HCT116 (cell line): ENCODE data around the gene ST6GALNAC4. TPM values are rescaled to one million over a fixed set of nuclear protein-coding genes. Genes with fewer than 3 reads are reported as not detected.
"Not testable (repeated sequence)": the region's sequence is repeated elsewhere in the genome, so short reads cannot be mapped to it uniquely, and the experiment has no call there.

Source experiments
- ATAC-seq: fragments of 200-7000 bp; cut with Tn5 transposase; 2 replicates; pipeline ENCODE4 v1.9.1; 2020; ENCODE audit warnings: mild to moderate bottlenecking, moderate library complexity
- BruUV-seq: library from RNA; stranded (reverse); fragments of 400-500 nt; replicated peaks from 2 replicates; lab custom pipeline; 2021; lab: Mats Ljungman, UMichigan
- CTCF ChIA-PET: fragments of 300-600 bp; sonication (Branson Sonifier 250); formaldehyde crosslinking; loops from one replicate; lab custom pipeline; 2021; ENCODE audit warnings: antibody characterized with exemption; lab: Charles Lee
- POLR2A ChIA-PET: fragments of 300-600, 350-600 bp; sonication (Branson Sonifier 250); formaldehyde crosslinking; loops from one replicate; lab custom pipeline; 2021; ENCODE audit warnings: antibody characterized with exemption; lab: Charles Lee
- RAD21 ChIA-PET, 2 experiments: fragments of 300-600 bp; sonication (Branson Sonifier 250); formaldehyde crosslinking; loops; one replicate each; lab custom pipeline; 2023; ENCODE audit warnings: low total read pairs in 2 of 2; ENCODE audit not compliant: uncharacterized antibody in 2 of 2, unreplicated experiment in 2 of 2, low non-redundant PET in 1 of 2; lab: Charles Lee
- DNase-seq: peaks from one replicate; pipeline ENCODE4 v3.0.0-alpha.2; 2010; ENCODE audit warnings: low read depth, low spot score
- H2AFZ ChIP-seq: fragments of 200-600 bp; shearing (Covaris generic), sonication (generic); 2 replicates; pipeline ENCODE4 v1.6.1; 2017; ENCODE audit warnings: low read depth, mixed run types, mixed read lengths, antibody characterized with exemption, low read length; ENCODE audit not compliant: poor library complexity, severe bottlenecking
- H3K27ac ChIP-seq: 2 replicates; pipeline ENCODE4 v1.5.1; 2012; ENCODE audit warnings: low read depth, low read length
- H3K27me3 ChIP-seq: fragments of 200-600 bp; sonication (generic); 2 replicates; pipeline ENCODE4 v1.6.1; 2016; ENCODE audit warnings: mixed run types, low read length, mixed read lengths; ENCODE audit not compliant: insufficient read depth
- H3K36me3 ChIP-seq, 2 experiments: fragments of 200-500 bp in 1 of 2; fragments of 200-600 bp in 1 of 2; sonication (Bioruptor generic) in 1 of 2; sonication (generic) in 1 of 2; 2 replicates each; pipeline versions ENCODE4 v1.5.1 to v1.6.1; 2014 to 2016; ENCODE audit warnings: low read length in 2 of 2, inconsistent platforms in 1 of 2, mixed read lengths in 1 of 2, mixed run types in 1 of 2; ENCODE audit not compliant: insufficient read depth in 2 of 2, control insufficient read depth in 1 of 2
- H3K4me1 ChIP-seq, 2 experiments: fragments of 200-600 bp in 1 of 2; sonication (generic) in 1 of 2; 2 replicates each; pipeline versions ENCODE4 v1.5.1 to v1.6.1; 2012 to 2017; ENCODE audit warnings: low read length in 2 of 2, inconsistent platforms in 1 of 2, mild to moderate bottlenecking in 1 of 2, mixed read lengths in 1 of 2, mixed run types in 1 of 2, moderate library complexity in 1 of 2; ENCODE audit not compliant: insufficient read depth in 2 of 2, control insufficient read depth in 1 of 2
- H3K4me2 ChIP-seq: fragments of 200-600 bp; sonication (generic); 2 replicates; pipeline ENCODE4 v1.6.1; 2017; ENCODE audit warnings: mixed run types, low read length, mixed read lengths
- H3K4me3 ChIP-seq, 2 experiments: fragments of 200-600 bp in 1 of 2; sonication (generic) in 1 of 2; replicated peaks in 1 of 2; 2 replicates each; pipeline ENCODE4 v1.5.1; 2011 to 2016; ENCODE audit warnings: low read length in 2 of 2, control low read depth in 1 of 2, low read depth in 1 of 2, mild to moderate bottlenecking in 1 of 2, mixed read lengths in 1 of 2, mixed run types in 1 of 2
- H3K79me2 ChIP-seq: fragments of 200-600 bp; sonication (generic); 2 replicates; pipeline ENCODE4 v1.6.1; 2017; ENCODE audit warnings: mild to moderate bottlenecking, mixed run types, low read length, moderate library complexity, mixed read lengths; ENCODE audit not compliant: insufficient read depth
- H3K9ac ChIP-seq: fragments of 200-600 bp; sonication (generic); 2 replicates; pipeline ENCODE4 v1.6.1; 2016; ENCODE audit warnings: low read length, mixed read lengths
- H3K9me2 ChIP-seq: fragments of 200-600 bp; sonication (generic), shearing (Covaris generic); 2 replicates; pipeline ENCODE4 v1.6.1; 2017; ENCODE audit warnings: mixed run types, mild to moderate bottlenecking, moderate library complexity; ENCODE audit not compliant: insufficient read depth
- H3K9me3 ChIP-seq, 2 experiments: fragments of 200-500 bp in 1 of 2; fragments of 200-600 bp in 1 of 2; sonication (Bioruptor generic) in 1 of 2; sonication (generic) in 1 of 2; 2 replicates each; pipeline ENCODE4 v1.6.1; 2014 to 2017; ENCODE audit warnings: low read length in 2 of 2, mixed read lengths in 2 of 2, inconsistent platforms in 1 of 2, low read depth in 1 of 2, mild to moderate bottlenecking in 1 of 2, mixed run types in 1 of 2, moderate library complexity in 1 of 2; ENCODE audit not compliant: control insufficient read depth in 1 of 2, insufficient read depth in 1 of 2
- H4K20me1 ChIP-seq: fragments of 200-600 bp; sonication (generic), shearing (Covaris generic); 2 replicates; pipeline ENCODE4 v1.6.1; 2017; ENCODE audit warnings: mixed run types, mild to moderate bottlenecking, moderate library complexity; ENCODE audit not compliant: insufficient read depth
- CBX3 ChIP-seq: IDR thresholded peaks from 2 replicates; pipeline ENCODE4 v1.6.1; 2012; ENCODE audit warnings: low read depth
- FOSL1 ChIP-seq: IDR thresholded peaks from 2 replicates; pipeline ENCODE4 v1.6.1; 2012; ENCODE audit warnings: low read depth
- YY1 ChIP-seq: IDR thresholded peaks from 2 replicates; pipeline ENCODE4 v1.6.1; 2011; ENCODE audit warnings: low read length, low read depth, moderate library complexity, mild to moderate bottlenecking; ENCODE audit not compliant: insufficient replicate concordance; ENCODE audit errors: extremely low read depth
- intact Hi-C: fragments of 100-400 bp; cut with micrococcal nuclease; formaldehyde crosslinking; loops from 2 replicates; pipeline ENCODE4 v1.10.0; 2022
- total RNA-seq: library from RNA; stranded (reverse); gene quantifications from one replicate; pipeline ENCODE4 v1.2.1, GENCODE V29; 2021; ENCODE audit not compliant: unreplicated experiment
- TF ChIP-seq, protein P1 (sequence below), 3 experiments: fragments of 200-600 bp in 1 of 3; sonication (generic) in 1 of 3; IDR thresholded peaks in 2 of 3; conservative IDR thresholded peaks in 1 of 3; 2 replicates each; pipeline ENCODE4 v1.5.1; 2012 to 2017; ENCODE audit warnings: low read depth in 2 of 3, low read length in 2 of 3, antibody characterized with exemption in 1 of 3, borderline replicate concordance in 1 of 3, control low read depth in 1 of 3, mild to moderate bottlenecking in 1 of 3, mixed read lengths in 1 of 3, mixed run types in 1 of 3, moderate library complexity in 1 of 3; ENCODE audit not compliant: insufficient read depth in 1 of 3
- TF ChIP-seq, protein P2 (sequence below): IDR thresholded peaks from 2 replicates; pipeline ENCODE4 v1.6.1; 2011; ENCODE audit warnings: mild to moderate bottlenecking, low read length, moderate library complexity; ENCODE audit not compliant: insufficient replicate concordance; ENCODE audit errors: extremely low read depth

The ST6GALNAC4 gene
- total RNA-seq, 1 experiment from 2014 or later, result 49.4 TPM

DNA sequence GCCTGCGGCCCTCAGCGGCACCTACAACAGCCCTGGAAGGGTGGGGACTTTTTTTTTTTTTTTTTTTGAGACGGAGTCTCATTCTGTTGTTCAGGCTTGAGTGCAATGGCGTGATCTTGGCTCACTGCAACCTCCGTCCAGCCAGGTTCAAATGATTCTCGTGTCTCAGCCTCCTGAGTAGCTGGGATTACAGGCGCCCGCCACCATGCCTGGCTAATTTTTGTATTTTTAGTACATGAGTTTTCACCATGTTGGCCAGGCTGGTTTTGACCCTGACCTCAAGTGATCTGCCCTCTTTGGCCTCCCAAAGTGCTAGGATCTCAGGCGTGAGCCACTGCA, 46.7 kb downstream of the ST6GALNAC4 start:
- not testable (repeated sequence) for H3K9ac ChIP-seq, H3K36me3 ChIP-seq, H2AFZ ChIP-seq, H4K20me1 ChIP-seq, H3K9me3 ChIP-seq, DNase-seq, H3K4me2 ChIP-seq, H3K79me2 ChIP-seq, H3K27me3 ChIP-seq, BruUV-seq, ATAC-seq, H3K9me2 ChIP-seq, H3K4me3 ChIP-seq, H3K27ac ChIP-seq
- RAD21 ChIA-PET, result interaction anchor here (0.7 to 1.3 kb wide), 9 partner anchors 15 to 366 kb away, joined by 3 to 7 read pairs (median 5); partner anchors contain the start of genes TOR2A (in 2 of the 2) and ST6GALNAC4 (in 1 of the 2)
- intact Hi-C loops, result loop anchor here (1.0 kb wide), 1 partner anchor 135 kb away; the partner anchor contains the start of gene TOR2A
- CTCF ChIA-PET, result interaction anchor here (0.6 to 2.5 kb wide), 30 partner anchors 9 to 331 kb away, joined by 3 to 29 read pairs (median 4); partner anchors contain the start of genes CDK9, PTRH1, ST6GALNAC4 and TOR2A
- POLR2A ChIA-PET, result interaction anchor here (0.9 to 1.2 kb wide), 3 partner anchors 51 to 149 kb away, joined by 3 to 4 read pairs (median 3); no protein-coding TSS in a partner anchor
- peaks cover 7 to 21% of the 10 kb centered on the region in 2 experiments; a peak in 3 of 4 replicates for H3K4me1 ChIP-seq

DNA sequence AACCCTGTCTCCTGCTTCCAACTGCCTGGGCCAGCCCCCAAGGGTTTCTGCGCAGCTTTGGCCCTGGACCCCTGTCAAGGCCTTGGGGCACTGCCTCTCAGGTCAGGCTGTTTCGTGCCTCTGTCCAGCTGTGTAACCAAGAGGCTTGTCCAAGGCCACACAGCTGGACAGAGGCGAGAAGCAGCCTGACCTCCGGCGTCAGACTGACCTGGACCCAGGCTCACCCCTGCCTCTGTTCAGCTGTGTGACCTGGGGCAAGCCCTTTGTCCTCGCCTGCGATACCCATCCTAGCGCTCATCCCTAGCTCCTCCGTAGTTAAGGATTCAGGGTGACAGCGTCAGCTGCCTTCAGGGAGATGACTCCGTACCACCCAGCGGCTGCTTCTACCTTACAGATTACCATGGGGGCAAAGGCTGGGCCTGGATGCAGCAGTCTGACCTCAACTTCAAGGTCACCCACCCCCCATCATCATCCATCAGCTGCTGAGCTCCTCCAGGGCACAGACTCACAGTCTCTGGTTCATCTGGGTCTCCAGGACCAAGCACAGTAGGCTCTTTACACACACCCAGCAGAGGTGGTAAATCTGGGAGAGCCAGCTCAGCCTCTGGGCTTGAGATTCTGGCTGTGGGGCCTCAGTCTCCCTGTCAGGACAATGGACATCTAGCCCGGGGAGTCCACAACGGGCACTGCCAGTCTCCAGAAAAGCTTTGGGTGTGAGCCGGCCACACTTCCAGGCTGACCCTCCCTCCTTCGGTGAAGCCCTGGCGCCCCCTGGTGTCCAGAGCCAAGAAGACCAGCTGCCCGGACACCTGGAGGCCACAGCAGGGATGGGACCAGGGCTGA, 47.3 kb downstream of the ST6GALNAC4 start:
- intact Hi-C loops, result loop anchor here (1.0 kb wide), 1 partner anchor 134 kb away; the partner anchor contains the start of gene TOR2A
- peaks cover 5 to 15% of the 10 kb centered on the region in 2 experiments; a peak in 3 of 4 replicates for H3K4me1 ChIP-seq
- DNase-seq (peak; percentile 65), ATAC-seq (peak; percentile 99)
- H3K79me2 ChIP-seq, result no peaks in the 10 kb centered on the region
- H3K27ac ChIP-seq, result no peak overlapping the region
- no peaks in the 10 kb centered on the region for H4K20me1 ChIP-seq
- TF ChIP-seq, protein P1, sequence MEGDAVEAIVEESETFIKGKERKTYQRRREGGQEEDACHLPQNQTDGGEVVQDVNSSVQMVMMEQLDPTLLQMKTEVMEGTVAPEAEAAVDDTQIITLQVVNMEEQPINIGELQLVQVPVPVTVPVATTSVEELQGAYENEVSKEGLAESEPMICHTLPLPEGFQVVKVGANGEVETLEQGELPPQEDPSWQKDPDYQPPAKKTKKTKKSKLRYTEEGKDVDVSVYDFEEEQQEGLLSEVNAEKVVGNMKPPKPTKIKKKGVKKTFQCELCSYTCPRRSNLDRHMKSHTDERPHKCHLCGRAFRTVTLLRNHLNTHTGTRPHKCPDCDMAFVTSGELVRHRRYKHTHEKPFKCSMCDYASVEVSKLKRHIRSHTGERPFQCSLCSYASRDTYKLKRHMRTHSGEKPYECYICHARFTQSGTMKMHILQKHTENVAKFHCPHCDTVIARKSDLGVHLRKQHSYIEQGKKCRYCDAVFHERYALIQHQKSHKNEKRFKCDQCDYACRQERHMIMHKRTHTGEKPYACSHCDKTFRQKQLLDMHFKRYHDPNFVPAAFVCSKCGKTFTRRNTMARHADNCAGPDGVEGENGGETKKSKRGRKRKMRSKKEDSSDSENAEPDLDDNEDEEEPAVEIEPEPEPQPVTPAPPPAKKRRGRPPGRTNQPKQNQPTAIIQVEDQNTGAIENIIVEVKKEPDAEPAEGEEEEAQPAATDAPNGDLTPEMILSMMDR (IDR thresholded peaks at IDR 0.05 in 2 of 3, conservative IDR thresholded peaks at IDR 0.05 in 1 of 3; ENCODE audit: borderline replicate concordance in 1 of 3, insufficient read depth in 1 of 3, low read depth in 2 of 3, low read length in 2 of 3), result peak in 2 of 3 experiments; percentile 87 to 96; a peak in 4 of 6 replicates
- TF ChIP-seq FOSL1 (no peak), CBX3 (no peak), YY1 (peak; percentile 40)
- TF ChIP-seq, protein P2, sequence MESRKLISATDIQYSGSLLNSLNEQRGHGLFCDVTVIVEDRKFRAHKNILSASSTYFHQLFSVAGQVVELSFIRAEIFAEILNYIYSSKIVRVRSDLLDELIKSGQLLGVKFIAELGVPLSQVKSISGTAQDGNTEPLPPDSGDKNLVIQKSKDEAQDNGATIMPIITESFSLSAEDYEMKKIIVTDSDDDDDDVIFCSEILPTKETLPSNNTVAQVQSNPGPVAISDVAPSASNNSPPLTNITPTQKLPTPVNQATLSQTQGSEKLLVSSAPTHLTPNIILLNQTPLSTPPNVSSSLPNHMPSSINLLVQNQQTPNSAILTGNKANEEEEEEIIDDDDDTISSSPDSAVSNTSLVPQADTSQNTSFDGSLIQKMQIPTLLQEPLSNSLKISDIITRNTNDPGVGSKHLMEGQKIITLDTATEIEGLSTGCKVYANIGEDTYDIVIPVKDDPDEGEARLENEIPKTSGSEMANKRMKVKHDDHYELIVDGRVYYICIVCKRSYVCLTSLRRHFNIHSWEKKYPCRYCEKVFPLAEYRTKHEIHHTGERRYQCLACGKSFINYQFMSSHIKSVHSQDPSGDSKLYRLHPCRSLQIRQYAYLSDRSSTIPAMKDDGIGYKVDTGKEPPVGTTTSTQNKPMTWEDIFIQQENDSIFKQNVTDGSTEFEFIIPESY, result no peak
- no peaks in the 10 kb centered on the region for H3K36me3 ChIP-seq
- H3K27me3 ChIP-seq, result no peaks in the 10 kb centered on the region
- no peak overlapping the region for H3K4me3 ChIP-seq
- ChIA-PET RAD21 (interaction anchor here (0.7 to 1.3 kb wide), 10 partner anchors 14 to 365 kb away, joined by 3 to 7 read pairs (median 5); partner anchors contain the start of genes TOR2A (in 2 of the 2) and ST6GALNAC4 (in 1 of the 2)), CTCF (interaction anchor here (0.7 to 2.5 kb wide), 28 partner anchors 9 to 330 kb away, joined by 3 to 29 read pairs (median 4); partner anchors contain the start of genes CDK9, PTRH1, ST6GALNAC4 and TOR2A), POLR2A (interaction anchor here (0.9 to 1.2 kb wide), 3 partner anchors 52 to 148 kb away, joined by 3 to 4 read pairs (median 3); no protein-coding TSS in a partner anchor)
- no peak overlapping the region for H3K9ac ChIP-seq
- BruUV-seq, result no TSS peak
- no peaks in the 10 kb centered on the region for H3K9me3 ChIP-seq
- H3K4me2 ChIP-seq, result no peak overlapping the region; the same call in 1 of the 2 replicates
- H2AFZ ChIP-seq, result no peak overlapping the region
- no peaks in the 10 kb centered on the region for H3K9me2 ChIP-seq
